ENCODE data around the gene TMEM179. TPM values are rescaled to one million over a fixed set of nuclear protein-coding genes. Genes with fewer than 3 reads are reported as not detected.

Gene TMEM179
- total and polyA plus RNA-seq, 2 of the 8 experiments (the other 6 are each of a cell fraction or from before 2014, with no cell fraction given), result 2.9 to 4.0 TPM

DNA sequence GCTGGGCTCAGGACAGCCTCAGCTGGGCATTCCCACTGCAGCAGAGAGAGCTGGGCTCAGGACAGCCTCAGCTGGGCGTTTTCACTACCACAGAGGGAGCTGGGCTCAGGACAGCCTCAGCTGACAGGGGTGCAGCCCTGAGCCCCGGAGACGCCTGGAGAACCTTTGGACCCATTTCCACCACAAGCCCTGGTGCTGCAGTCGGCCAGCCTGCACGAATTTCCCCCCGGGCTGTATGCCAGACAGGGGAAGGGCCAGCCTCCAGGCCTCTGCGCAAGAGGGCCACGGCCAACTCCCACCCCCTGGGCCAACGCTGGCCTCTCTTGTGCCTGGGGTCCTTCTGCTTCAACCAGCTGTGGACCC, 27.6 kb downstream of the TMEM179 start:
- FAIRE-seq (no peak), DNase-seq (ENCODE audit: low read depth in 1 of 2, low spot score in 2 of 2) (no peak)
- CTCF ChIA-PET (ENCODE audit: partially characterized antibody), result interaction anchor here (0.7 to 1.9 kb wide), 7 partner anchors 11 to 282 kb away, joined by 3 to 10 read pairs (median 4); no protein-coding TSS in a partner anchor

More for the DNA sequence above, 27.6 kb downstream of the TMEM179 start:
- no peak for TF ChIP-seq CREB1 (IDR thresholded peaks at IDR 0.05)
- TF ChIP-seq EZH2 (IDR thresholded peaks at IDR 0.05; ENCODE audit: low read depth, low read length, severe bottlenecking), result no peak
- no peak for TF ChIP-seq SAP30 (IDR thresholded peaks at IDR 0.05; ENCODE audit: insufficient read depth, insufficient replicate concordance, low read length)
- no peak for TF ChIP-seq SP2 (IDR thresholded peaks at IDR 0.05; ENCODE audit: low read length)
- no peak for TF ChIP-seq GTF2F1 (IDR thresholded peaks at IDR 0.05; ENCODE audit: borderline replicate concordance, low read depth, low read length)
- POLR2A ChIA-PET (ENCODE audit: partially characterized antibody), result no interaction called here
- H2AK5ac ChIP-seq (ENCODE audit: low read depth, low read length), result no peak overlapping the region
- no peak overlapping the region for H3K4me3 ChIP-seq (ENCODE audit: extremely low read depth in 1 of 4, insufficient read depth in 2 of 4, low read depth in 3 of 4, low read length in 4 of 4)
- H2AFZ ChIP-seq (ENCODE audit: low read length), result no peak overlapping the region
- no peak overlapping the region for H2BK5ac ChIP-seq (ENCODE audit: low read depth, low read length)
- H3K27me3 ChIP-seq (replicated peaks in 1 of 4; ENCODE audit: control insufficient read depth in 3 of 4, extremely low read depth in 1 of 4, insufficient read depth in 3 of 4, low read length in 3 of 4), result no peaks in the 10 kb centered on the region
- H3K27ac ChIP-seq (ENCODE audit: low read depth, low read length), result no peak overlapping the region
- H3K36me3 ChIP-seq (ENCODE audit: control insufficient read depth in 2 of 4, insufficient read depth in 4 of 4, low read length in 3 of 4), result no peaks in the 10 kb centered on the region
- H3K9me3 ChIP-seq (ENCODE audit: insufficient read depth in 2 of 2, low read depth in 1 of 2, low read length in 1 of 2), result no peaks in the 10 kb centered on the region
- no peaks in the 10 kb centered on the region for H4K20me1 ChIP-seq (replicated peaks in 1 of 2; ENCODE audit: control insufficient read depth in 1 of 2, insufficient read depth in 2 of 2, low read length in 2 of 2)
- no peaks in the 10 kb centered on the region for H3K23me2 ChIP-seq (ENCODE audit: low read depth, low read length)
- no peak overlapping the region for H3K18ac ChIP-seq (ENCODE audit: extremely low read depth, low read length)
- no peak overlapping the region for H3K14ac ChIP-seq (ENCODE audit: insufficient read length)
- no peak overlapping the region for H3K23ac ChIP-seq (ENCODE audit: insufficient read length)
- H2BK15ac ChIP-seq (ENCODE audit: low read length), result peak overlapping the region; percentile 29; the same call in 1 of the 2 replicates
- WGBS, 2 experiments (ENCODE audit: extremely low coverage in 1 of 2, insufficient coverage in 1 of 2, insufficient read length in 1 of 2, insufficient replicate concordance in 2 of 2, low coverage in 1 of 2, low lambda C conversion rate in 2 of 2, missing lambda C conversion rate in 1 of 2), result 93% methylated on average over 7 of the region's 9 CpGs; no CpG with 5 or more reads in 1 of the 2 experiments
- H3K9ac ChIP-seq (replicated peaks in 1 of 4; ENCODE audit: extremely low read depth in 1 of 4, low read depth in 3 of 4, low read length in 3 of 4), result no peak overlapping the region
- no peak overlapping the region for H2BK20ac ChIP-seq (ENCODE audit: low read length)
- H3K4me1 ChIP-seq (replicated peaks in 1 of 4; ENCODE audit: control insufficient read depth in 3 of 4, insufficient read depth in 4 of 4, low read length in 3 of 4), result no peaks in the 10 kb centered on the region
- H3K79me1 ChIP-seq (ENCODE audit: low read depth, low read length), result no peaks in the 10 kb centered on the region
- H4K5ac ChIP-seq (ENCODE audit: insufficient read length, low read depth, low read length), result no peak overlapping the region
- H4K91ac ChIP-seq (replicated peaks; ENCODE audit: insufficient read length, low read length), result no peak overlapping the region
- no peak overlapping the region for H2BK12ac ChIP-seq (ENCODE audit: low read depth, low read length)
- H4K8ac ChIP-seq (ENCODE audit: extremely low read depth, insufficient read depth, low read length), result no peak overlapping the region; the same call in 1 of the 2 replicates
- H2BK120ac ChIP-seq (replicated peaks; ENCODE audit: low read depth, low read length), result no peak overlapping the region
- no peak overlapping the region for H3K56ac ChIP-seq (replicated peaks; ENCODE audit: insufficient read length, low read depth, low read length)
- H3K4me2 ChIP-seq (ENCODE audit: insufficient read depth in 1 of 2, low read depth in 2 of 2, low read length in 2 of 2), result no peak overlapping the region
- no peaks in the 10 kb centered on the region for H3K79me2 ChIP-seq (ENCODE audit: control insufficient read depth in 1 of 2, insufficient read depth in 2 of 2, low read length in 2 of 2)
- H3K4ac ChIP-seq (replicated peaks; ENCODE audit: insufficient read length, low read depth, low read length), result no peak overlapping the region

Data from H1 (cell line).